ENCODE results near the gene CEBPA. TPM values are rescaled to one million over a fixed set of nuclear protein-coding genes. Genes with fewer than 3 reads are reported as not detected.

Gene CEBPA
- total RNA-seq, 1 donor from 2014 or later, result 8.5 TPM

DNA sequence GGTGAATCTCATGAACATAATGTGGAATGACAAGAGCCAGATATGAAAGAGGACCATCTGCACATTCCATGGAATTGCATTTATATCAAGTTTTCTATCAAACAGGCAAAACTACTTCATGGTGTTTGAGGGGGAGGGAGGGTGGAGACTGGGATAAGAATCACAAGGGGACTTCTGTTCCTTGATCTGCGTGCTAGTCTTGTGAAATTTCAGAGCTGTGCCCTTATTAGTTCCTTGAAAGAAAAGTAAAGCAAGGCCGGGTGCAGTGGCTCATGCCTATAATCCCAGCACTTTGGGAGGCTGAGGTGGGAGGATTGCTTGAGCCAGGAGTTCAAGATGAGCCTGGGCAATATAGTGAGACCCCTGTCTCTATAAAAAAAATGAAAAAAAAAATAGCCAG lies 41.0 kb upstream of the CEBPA start:
- no peaks in the 10 kb centered on the region for H3K9me3 Mint-ChIP-seq
- peaks cover 84% of the 10 kb centered on the region for H3K27me3 Mint-ChIP-seq (ENCODE audit: low read depth)
- no peak overlapping the region for H3K27ac Mint-ChIP-seq
- H3K4me3 Mint-ChIP-seq, result no peak overlapping the region
- no peak for DNase-seq (ENCODE audit: low spot score in 2 of 2, unreplicated experiment in 2 of 2)
- TF ChIP-seq, protein P1, sequence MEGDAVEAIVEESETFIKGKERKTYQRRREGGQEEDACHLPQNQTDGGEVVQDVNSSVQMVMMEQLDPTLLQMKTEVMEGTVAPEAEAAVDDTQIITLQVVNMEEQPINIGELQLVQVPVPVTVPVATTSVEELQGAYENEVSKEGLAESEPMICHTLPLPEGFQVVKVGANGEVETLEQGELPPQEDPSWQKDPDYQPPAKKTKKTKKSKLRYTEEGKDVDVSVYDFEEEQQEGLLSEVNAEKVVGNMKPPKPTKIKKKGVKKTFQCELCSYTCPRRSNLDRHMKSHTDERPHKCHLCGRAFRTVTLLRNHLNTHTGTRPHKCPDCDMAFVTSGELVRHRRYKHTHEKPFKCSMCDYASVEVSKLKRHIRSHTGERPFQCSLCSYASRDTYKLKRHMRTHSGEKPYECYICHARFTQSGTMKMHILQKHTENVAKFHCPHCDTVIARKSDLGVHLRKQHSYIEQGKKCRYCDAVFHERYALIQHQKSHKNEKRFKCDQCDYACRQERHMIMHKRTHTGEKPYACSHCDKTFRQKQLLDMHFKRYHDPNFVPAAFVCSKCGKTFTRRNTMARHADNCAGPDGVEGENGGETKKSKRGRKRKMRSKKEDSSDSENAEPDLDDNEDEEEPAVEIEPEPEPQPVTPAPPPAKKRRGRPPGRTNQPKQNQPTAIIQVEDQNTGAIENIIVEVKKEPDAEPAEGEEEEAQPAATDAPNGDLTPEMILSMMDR (IDR thresholded peaks at IDR 0.05; ENCODE audit: unreplicated experiment), result no peak
- no peaks in the 10 kb centered on the region for H3K36me3 Mint-ChIP-seq
- H3K4me1 Mint-ChIP-seq, result peaks cover 4% of the 10 kb centered on the region

DNA sequence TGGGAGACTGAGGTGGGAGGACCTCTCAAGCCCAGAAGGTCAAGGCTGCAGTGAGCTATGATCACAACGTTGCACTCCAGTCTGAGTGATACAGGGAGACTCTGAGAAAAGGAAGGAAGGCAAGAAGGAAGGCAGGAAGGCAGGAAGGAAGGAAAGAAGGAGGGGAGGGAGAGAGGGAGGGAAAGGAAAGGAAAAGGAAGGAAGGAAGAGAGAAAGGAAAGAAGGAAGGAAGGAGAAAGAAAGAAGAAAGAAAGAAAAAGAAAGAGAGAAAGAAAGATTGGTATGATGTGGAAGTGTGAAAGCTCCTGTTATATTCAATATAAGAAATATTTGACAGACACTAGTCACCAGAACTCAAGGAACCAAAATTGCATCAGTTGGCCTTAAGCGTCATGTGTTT lies 38.7 kb upstream of the CEBPA start:
- Mint-ChIP-seq H3K4me3 (no peak overlapping the region), H3K27me3 (ENCODE audit: low read depth) (peaks cover 74% of the 10 kb centered on the region), H3K27ac (no peak overlapping the region), H3K36me3 (no peaks in the 10 kb centered on the region), H3K9me3 (peaks cover 3% of the 10 kb centered on the region), H3K4me1 (peaks cover 4% of the 10 kb centered on the region)
- DNase-seq (ENCODE audit: low spot score in 2 of 2, unreplicated experiment in 2 of 2), result no peak
- TF ChIP-seq, protein P1 (IDR thresholded peaks at IDR 0.05; ENCODE audit: unreplicated experiment), result no peak

DNA sequence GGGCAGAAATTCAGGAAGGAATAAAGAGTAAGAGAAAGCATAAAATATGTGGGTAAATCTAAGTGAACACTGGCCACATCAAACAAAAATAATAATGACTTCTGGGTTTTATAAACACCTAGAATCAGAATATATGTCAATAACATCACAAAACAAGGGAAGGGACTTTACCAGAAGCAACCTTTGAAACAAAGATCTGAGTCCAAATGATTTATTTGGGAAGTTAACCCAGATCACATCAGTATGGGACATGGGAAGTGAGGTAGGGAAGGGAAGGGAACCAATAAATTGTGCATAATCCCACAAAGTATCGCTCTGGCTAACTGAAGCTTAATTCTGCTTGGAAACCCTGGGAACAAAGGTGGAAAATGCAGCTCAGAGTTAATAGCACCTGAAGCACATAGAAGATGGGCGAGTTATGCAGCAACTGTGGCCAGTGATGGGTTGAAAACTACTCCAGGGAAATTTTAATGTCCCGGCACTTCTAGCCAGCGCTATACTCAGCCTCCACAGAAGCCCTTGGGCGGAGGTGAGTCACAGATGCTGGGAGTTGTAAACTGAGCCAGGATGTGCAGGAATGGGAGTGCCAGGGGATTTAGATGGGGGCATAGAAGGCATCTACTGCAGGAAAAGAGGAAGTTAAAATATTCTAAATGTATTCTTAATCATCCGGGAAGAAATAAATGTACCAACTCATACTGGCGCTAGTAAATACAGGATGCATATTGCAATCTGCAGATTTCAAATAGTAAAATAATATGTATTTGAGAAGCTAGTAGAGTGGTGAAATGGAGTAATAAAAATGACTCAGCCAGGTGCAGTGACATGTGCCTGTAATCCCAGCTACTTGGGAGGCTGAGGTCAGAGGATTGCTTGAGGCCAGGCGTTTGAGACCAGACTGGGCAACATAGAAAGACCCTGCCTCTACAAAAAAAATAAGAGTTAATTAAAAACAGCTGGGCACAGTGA lies 37.0 kb upstream of the CEBPA start:
- Mint-ChIP-seq H3K36me3 (no peaks in the 10 kb centered on the region), H3K27ac (no peak overlapping the region), H3K27me3 (ENCODE audit: low read depth) (peaks cover 59% of the 10 kb centered on the region), H3K4me3 (no peak overlapping the region), H3K9me3 (peaks cover 3% of the 10 kb centered on the region), H3K4me1 (peaks cover 2% of the 10 kb centered on the region)
- DNase-seq (ENCODE audit: low spot score in 2 of 2, unreplicated experiment in 2 of 2), result no peak
- TF ChIP-seq, protein P1 (IDR thresholded peaks at IDR 0.05; ENCODE audit: unreplicated experiment), result no peak

DNA sequence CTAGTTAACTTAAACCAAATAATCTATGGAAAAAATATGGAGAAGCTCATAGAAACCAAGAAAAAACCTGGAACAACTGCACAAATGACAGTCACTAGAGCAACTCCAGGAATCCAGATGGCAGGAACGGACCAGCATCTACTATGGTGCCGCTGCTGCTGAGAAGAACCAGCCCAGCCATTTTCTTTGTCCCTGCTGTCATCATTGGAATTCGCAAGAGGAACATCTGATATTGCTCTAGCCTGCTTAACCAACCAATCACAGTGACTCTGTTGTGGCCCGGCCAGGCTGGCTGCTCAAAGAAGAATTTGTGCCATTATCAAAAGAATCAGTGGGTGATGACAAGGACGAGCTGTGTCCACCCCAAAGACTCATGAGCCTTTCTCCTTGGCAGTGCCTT lies 33.1 kb upstream of the CEBPA start:
- no peak for DNase-seq (ENCODE audit: low spot score in 2 of 2, unreplicated experiment in 2 of 2)
- H3K9me3 Mint-ChIP-seq, result peaks cover 12% of the 10 kb centered on the region
- H3K4me3 Mint-ChIP-seq, result no peak overlapping the region
- H3K27ac Mint-ChIP-seq, result no peak overlapping the region
- peaks cover 25% of the 10 kb centered on the region for H3K27me3 Mint-ChIP-seq (ENCODE audit: low read depth)
- TF ChIP-seq, protein P1 (IDR thresholded peaks at IDR 0.05; ENCODE audit: unreplicated experiment), result no peak
- no peaks in the 10 kb centered on the region for H3K36me3 Mint-ChIP-seq
- H3K4me1 Mint-ChIP-seq, result no peaks in the 10 kb centered on the region

DNA sequence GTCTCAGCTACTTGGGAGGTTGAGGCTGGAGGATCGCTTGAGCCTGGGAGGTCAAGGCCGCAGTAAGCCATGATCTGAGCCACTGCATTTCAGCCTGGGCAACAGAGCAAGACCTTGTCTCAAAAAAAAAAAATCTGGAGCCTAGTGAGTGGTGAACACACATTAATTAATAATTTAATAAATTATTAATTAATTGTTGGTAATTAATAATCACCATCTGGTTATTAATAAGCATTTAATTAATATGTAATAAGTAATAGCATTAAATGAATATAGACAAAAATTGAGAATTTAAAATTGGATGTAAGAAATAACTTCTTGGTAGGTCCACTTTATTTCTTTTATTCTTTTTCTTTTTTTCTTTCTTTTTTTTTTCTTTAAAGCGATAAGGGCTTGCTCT lies 31.9 kb upstream of the CEBPA start:
- Mint-ChIP-seq H3K27ac (no peak overlapping the region), H3K36me3 (no peaks in the 10 kb centered on the region), H3K4me1 (no peaks in the 10 kb centered on the region), H3K27me3 (ENCODE audit: low read depth) (peaks cover 19% of the 10 kb centered on the region), H3K4me3 (no peak overlapping the region), H3K9me3 (peaks cover 12% of the 10 kb centered on the region)
- no peak for DNase-seq (ENCODE audit: low spot score in 2 of 2, unreplicated experiment in 2 of 2)
- TF ChIP-seq, protein P1 (IDR thresholded peaks at IDR 0.05; ENCODE audit: unreplicated experiment), result no peak
